Mesenchymal stem cell (in vitro differentiated cells and primary cell): ENCODE results near the gene SPEN. TPM values are rescaled to one million over a fixed set of nuclear protein-coding genes. Genes with fewer than 3 reads are reported as not detected.

Experiments
- DNase-seq: peaks from one replicate; pipeline ENCODE4 v3.0.0-alpha.2; 2013
- H2AFZ ChIP-seq: one replicate; pipeline ENCODE4 v1.6.1; 2013; ENCODE audit warnings: low read depth, mild to moderate bottlenecking, control low read depth, inconsistent platforms, low read length, moderate library complexity
- H2AK5ac ChIP-seq: 2 replicates; pipeline ENCODE4 v1.6.1; 2013; ENCODE audit warnings: low read length, moderate library complexity, mild to moderate bottlenecking, inconsistent platforms; ENCODE audit not compliant: severe bottlenecking
- H2BK120ac ChIP-seq: one replicate; pipeline ENCODE4 v1.6.1; 2013; ENCODE audit warnings: low read depth, mild to moderate bottlenecking, inconsistent platforms, low read length, moderate library complexity
- H2BK12ac ChIP-seq, 2 experiments: one replicate each; pipeline ENCODE4 v1.6.1; 2013; ENCODE audit warnings: inconsistent platforms in 2 of 2, low read length in 2 of 2, mild to moderate bottlenecking in 2 of 2, moderate library complexity in 2 of 2, control low read depth in 1 of 2
- H2BK15ac ChIP-seq: one replicate; pipeline ENCODE4 v1.6.1; 2013; ENCODE audit warnings: mild to moderate bottlenecking, low read depth, inconsistent platforms; ENCODE audit not compliant: poor library complexity, severe bottlenecking
- H2BK5ac ChIP-seq: 2 replicates; pipeline ENCODE4 v1.6.1; 2013; ENCODE audit warnings: low read depth, mild to moderate bottlenecking, low read length, control low read depth, inconsistent platforms; ENCODE audit not compliant: poor library complexity, severe bottlenecking
- H3K14ac ChIP-seq, 2 experiments: one replicate each; pipeline ENCODE4 v1.6.1; 2013; ENCODE audit warnings: inconsistent platforms in 2 of 2, low read length in 2 of 2, control low read depth in 1 of 2, mild to moderate bottlenecking in 1 of 2, moderate library complexity in 1 of 2
- H3K18ac ChIP-seq, 2 experiments: one replicate each; pipeline ENCODE4 v1.6.1; 2013; ENCODE audit warnings: inconsistent platforms in 2 of 2, low read length in 2 of 2, control low read depth in 1 of 2, low read depth in 1 of 2, mild to moderate bottlenecking in 1 of 2
- H3K23ac ChIP-seq, 2 experiments: one replicate each; pipeline ENCODE4 v1.6.1; 2013; ENCODE audit warnings: inconsistent platforms in 2 of 2, low read length in 2 of 2, mild to moderate bottlenecking in 2 of 2, moderate library complexity in 2 of 2, control low read depth in 1 of 2
- H3K27ac ChIP-seq: 2 replicates; pipeline ENCODE4 v1.5.1; 2013; ENCODE audit warnings: mild to moderate bottlenecking, moderate library complexity, low read length, control low read depth, inconsistent platforms; ENCODE audit not compliant: poor library complexity, severe bottlenecking
- H3K27me3 ChIP-seq, 2 experiments: 2 replicates each; pipeline versions ENCODE4 v1.6.1 to v1.7.0; 2013; ENCODE audit warnings: low read length in 2 of 2, mild to moderate bottlenecking in 2 of 2, moderate library complexity in 2 of 2, control low read depth in 1 of 2, inconsistent platforms in 1 of 2; ENCODE audit not compliant: control insufficient read depth in 1 of 2, insufficient read depth in 1 of 2
- H3K36me3 ChIP-seq, 2 experiments: 2 replicates each; pipeline versions ENCODE4 v1.6.1 to v1.7.0; 2013; ENCODE audit warnings: low read length in 2 of 2, control low read depth in 1 of 2, inconsistent platforms in 1 of 2, low read depth in 1 of 2, mild to moderate bottlenecking in 1 of 2; ENCODE audit not compliant: insufficient read depth in 2 of 2, control insufficient read depth in 1 of 2
- H3K4ac ChIP-seq, 2 experiments: one replicate each; pipeline ENCODE4 v1.6.1; 2013; ENCODE audit warnings: inconsistent platforms in 2 of 2, low read length in 2 of 2, mild to moderate bottlenecking in 2 of 2, moderate library complexity in 2 of 2, control low read depth in 1 of 2, low read depth in 1 of 2
- H3K4me1 ChIP-seq: 2 replicates; pipeline ENCODE4 v1.6.1; 2013; ENCODE audit warnings: low read depth, low read length, control low read depth; ENCODE audit not compliant: control insufficient read depth, insufficient read depth
- H3K4me2 ChIP-seq: 2 replicates; pipeline ENCODE4 v1.6.1; 2013; ENCODE audit warnings: low read length, mild to moderate bottlenecking, inconsistent platforms; ENCODE audit not compliant: poor library complexity, severe bottlenecking
- H3K4me3 ChIP-seq, 2 experiments: 2 replicates each; pipeline versions ENCODE4 v1.5.1 to v1.7.0; 2013; ENCODE audit warnings: low read length in 2 of 2, mild to moderate bottlenecking in 2 of 2, control low read depth in 1 of 2, low read depth in 1 of 2; ENCODE audit not compliant: insufficient read depth in 1 of 2
- H3K79me1 ChIP-seq: replicated peaks from 2 replicates; pipeline ENCODE4 v1.6.1; 2013; ENCODE audit warnings: mild to moderate bottlenecking, control low read depth, low read length, inconsistent platforms; ENCODE audit not compliant: poor library complexity, severe bottlenecking
- H3K9ac ChIP-seq: 2 replicates; pipeline ENCODE4 v1.7.0; 2013; ENCODE audit warnings: mild to moderate bottlenecking, low read length, moderate library complexity
- H3K9me3 ChIP-seq: 2 replicates; pipeline ENCODE4 v1.7.0; 2013; ENCODE audit warnings: mild to moderate bottlenecking, low read length; ENCODE audit not compliant: control insufficient read depth
- H4K8ac ChIP-seq: one replicate; pipeline ENCODE4 v1.6.1; 2013; ENCODE audit warnings: inconsistent platforms, mild to moderate bottlenecking, low read length, moderate library complexity
- H4K91ac ChIP-seq: one replicate; pipeline ENCODE4 v1.6.1; 2013; ENCODE audit warnings: mild to moderate bottlenecking, low read length, inconsistent platforms
- WGBS: methylation state at CpG from one replicate; pipeline ENCODE4 v1.1.7; 2013; ENCODE audit warnings: mixed read lengths; 5-methylcytosine and 5-hydroxymethylcytosine counted together
- polyA plus RNA-seq, 2 experiments: library from polyadenylated mRNA; stranded (reverse); fragments of 200-250 nt; gene quantifications; one replicate each; pipeline ENCODE4 v1.2.3, GENCODE V29; 2013

Gene SPEN
- polyA plus RNA-seq (2013, experiment 1 of 2) = 14.6 TPM
- 12.1 TPM for polyA plus RNA-seq (2013, experiment 2 of 2)

GRCh38 chr1:15847100-15847892 lies at the start of gene SPEN:
Gene SPEN, plus strand, starts transcription at chr1:15847707. Its CDS starts 361 bp downstream, at chr1:15848068.
- peak within 1 kb of the TSS; percentile 91 to 98 for H3K23ac ChIP-seq
- H2BK15ac ChIP-seq = peak within 1 kb of the TSS; percentile 93
- peak within 1 kb of the TSS; percentile 94 for H3K9ac ChIP-seq
- peaks cover 6% of the 10 kb centered on the region for H3K79me1 ChIP-seq
- peak within 1 kb of the TSS; percentile 61 for H4K91ac ChIP-seq
- 2% methylated on average over 55 of the region's 86 CpGs for WGBS
- H3K14ac ChIP-seq = peak within 1 kb of the TSS in 1 of 2 experiments; percentile 95
- peak within 1 kb of the TSS; percentile 96 to 99 for H3K4ac ChIP-seq
- H3K4me1 ChIP-seq = peaks cover 4% of the 10 kb centered on the region
- peak within 1 kb of the TSS; percentile 87 for H2BK120ac ChIP-seq
- peak within 1 kb of the TSS; percentile 95 for H4K8ac ChIP-seq
- H2BK12ac ChIP-seq = peak within 1 kb of the TSS in 1 of 2 experiments; percentile 88
- no peaks in the 10 kb centered on the region for H3K27me3 ChIP-seq
- peak within 1 kb of the TSS; percentile 94 to 96 for H3K18ac ChIP-seq
- H3K4me2 ChIP-seq = peak within 1 kb of the TSS; percentile 99
- DNase-seq = peak; percentile 97
- no peaks in the 10 kb centered on the region for H3K36me3 ChIP-seq
- peak within 1 kb of the TSS; percentile 86 to 97 for H3K4me3 ChIP-seq
- H3K27ac ChIP-seq = peak within 1 kb of the TSS; percentile 93
- H2AK5ac ChIP-seq = peak within 1 kb of the TSS; percentile 59
- no peaks in the 10 kb centered on the region for H3K9me3 ChIP-seq
- H2AFZ ChIP-seq = peak within 1 kb of the TSS; percentile 98
- peak within 1 kb of the TSS; percentile 73 for H2BK5ac ChIP-seq

DNA sequence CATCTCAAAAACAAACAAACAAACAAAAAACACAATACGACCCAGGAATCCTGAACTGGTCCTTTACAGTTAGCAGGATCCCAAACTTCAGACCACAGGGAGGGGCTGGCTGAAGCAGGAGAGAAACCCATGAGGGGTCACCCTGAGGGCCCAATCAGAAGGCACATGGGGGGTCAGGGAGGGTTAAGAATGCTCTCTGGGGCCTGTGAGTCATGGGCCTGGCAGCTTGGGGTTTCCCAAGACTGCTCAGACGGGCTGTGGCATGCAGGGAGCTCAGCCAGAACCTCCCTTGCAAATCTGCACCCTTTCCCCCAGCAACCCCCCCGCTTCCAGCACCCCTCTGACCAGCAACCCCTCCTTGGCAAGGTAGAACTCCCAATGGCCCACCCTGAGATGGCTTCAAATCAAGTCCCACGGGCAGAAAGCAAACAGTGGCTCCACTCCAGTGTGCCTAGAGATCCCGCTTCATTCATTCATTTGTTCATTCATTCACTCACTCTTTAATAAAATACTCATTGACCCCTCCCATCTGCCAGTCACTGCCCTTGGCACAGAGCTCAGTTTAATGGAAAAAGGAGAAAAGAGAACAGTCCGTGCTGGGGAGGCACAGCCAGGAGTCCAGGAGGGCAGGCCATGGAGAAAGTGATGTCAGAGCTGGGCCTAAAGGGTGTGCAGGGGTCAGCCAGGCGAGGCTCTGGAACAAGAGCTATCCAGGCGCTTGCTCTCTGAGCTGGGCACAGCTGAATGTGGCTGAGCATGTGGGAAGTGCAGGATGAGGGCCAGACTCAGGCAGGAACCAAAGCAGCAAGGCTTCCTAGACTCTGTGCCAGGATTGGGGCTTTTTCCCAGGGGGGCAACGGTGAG lies 48.3 kb upstream of the SPEN start:
- Histone ChIP-seq H3K14ac (no peak overlapping the region), H2BK120ac (peak overlapping the region; percentile 46), H2AK5ac (peak overlapping the region; percentile 86), H3K79me1 (no peaks in the 10 kb centered on the region), H3K4me2 (peak overlapping the region; percentile 26), H3K4me1 (peaks cover 38% of the 10 kb centered on the region), H2BK12ac (peak overlapping the region; percentile 55 to 96), H2BK5ac (peak overlapping the region; percentile 51), H2AFZ (no peak overlapping the region), H3K36me3 (no peaks in the 10 kb centered on the region), H3K27me3 (no peaks in the 10 kb centered on the region), H3K4me3 (peak overlapping the region in 1 of 2 experiments; percentile 1), H3K9me3 (no peaks in the 10 kb centered on the region), H3K27ac (peak overlapping the region; percentile 95), H3K9ac (peak overlapping the region; percentile 58), H2BK15ac (no peak overlapping the region), H3K4ac (peak overlapping the region; percentile 14 to 16), H3K23ac (no peak overlapping the region), H3K18ac (peak overlapping the region; percentile 74 to 89), H4K91ac (peak overlapping the region; percentile 89), H4K8ac (peak overlapping the region; percentile 66)
- WGBS = 25% methylated on average over 7 of the region's 9 CpGs
- peak; percentile 99 for DNase-seq

DNA sequence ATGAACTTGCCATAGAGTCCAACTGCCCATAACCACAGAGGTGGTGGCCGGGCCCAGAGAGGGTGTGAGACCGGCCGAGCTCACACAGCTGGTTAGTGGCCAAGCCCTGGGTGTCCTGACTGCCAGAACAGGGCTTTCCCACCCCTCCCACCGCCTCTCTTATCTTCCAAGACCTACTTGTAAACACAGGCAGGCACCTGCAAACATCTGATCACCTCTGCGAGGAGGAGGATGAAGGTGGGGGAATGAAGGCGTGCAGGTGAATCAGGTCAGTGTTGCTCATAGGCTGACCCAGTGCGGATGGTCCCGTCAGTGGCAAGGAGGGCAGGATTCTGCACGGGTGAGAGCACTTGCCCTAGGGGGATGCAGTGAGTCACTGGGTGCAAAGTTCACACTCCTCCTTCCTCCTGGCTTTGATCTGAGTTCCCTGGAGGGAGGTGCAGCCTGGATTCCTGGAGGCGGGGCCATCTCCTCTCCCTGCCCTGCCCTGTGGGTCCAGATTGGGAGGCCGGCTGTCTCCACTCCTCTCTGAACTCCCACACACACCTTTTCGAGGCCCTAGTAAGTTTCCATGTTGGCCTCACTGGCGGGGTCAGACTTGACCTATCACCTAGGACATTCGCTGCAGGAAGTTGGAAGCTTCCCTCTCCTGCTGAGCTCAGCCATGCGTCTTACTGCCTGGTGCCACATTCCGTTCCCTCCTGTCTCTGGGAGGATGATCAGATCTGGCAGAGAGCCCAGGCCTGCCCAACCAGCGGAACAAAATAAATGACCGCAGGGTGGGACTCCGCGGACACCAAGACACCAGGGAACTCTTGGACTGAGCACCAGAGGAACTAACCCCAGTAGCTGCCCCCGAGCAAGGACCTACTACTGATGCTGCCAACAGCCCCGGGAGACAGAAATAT lies 47.3 kb upstream of the SPEN start:
- Histone ChIP-seq H2AFZ (peak overlapping the region; percentile 3), H4K8ac (peak overlapping the region; percentile 66), H3K27me3 (no peaks in the 10 kb centered on the region), H3K4me2 (peak overlapping the region; percentile 14), H4K91ac (peak overlapping the region; percentile 89), H2AK5ac (peak overlapping the region; percentile 97), H3K14ac (peak overlapping the region in 1 of 2 experiments; percentile 45), H3K9ac (peak overlapping the region; percentile 53), H3K4me1 (peaks cover 35% of the 10 kb centered on the region), H2BK12ac (peak overlapping the region; percentile 57 to 93), H3K79me1 (no peaks in the 10 kb centered on the region), H2BK15ac (peak overlapping the region; percentile 55), H3K23ac (no peak overlapping the region), H3K4ac (peak overlapping the region; percentile 16 to 40), H3K18ac (peak overlapping the region; percentile 50 to 74), H3K9me3 (no peaks in the 10 kb centered on the region), H3K4me3 (no peak overlapping the region), H3K27ac (peak overlapping the region; percentile 95), H2BK120ac (peak overlapping the region; percentile 71), H2BK5ac (peak overlapping the region; percentile 51), H3K36me3 (no peaks in the 10 kb centered on the region)
- DNase-seq = peak; percentile 65
- WGBS = 23% methylated on average over 19 of the region's 22 CpGs
